GM10248 (cell line): ENCODE measurements around the gene STAB2.

Experiments
- CTCF ChIA-PET: fragments of 300-600 bp; sonication (Branson Sonifier 250); formaldehyde crosslinking; extraction: SDS; loops from one replicate; lab custom pipeline; 2021; ENCODE audit warnings: antibody characterized with exemption; lab: Yijun Ruan, JAX
- POLR2A ChIA-PET: fragments of 350-650 bp; sonication (Branson Sonifier 250); formaldehyde crosslinking; extraction: SDS; loops from one replicate; lab custom pipeline; 2020; ENCODE audit warnings: antibody characterized with exemption; lab: Yijun Ruan, JAX
- DNase-seq: peaks from one replicate; pipeline ENCODE4 v3.0.0; 2012; ENCODE audit errors: extremely low spot score
- TF ChIP-seq, protein P1 (sequence below): IDR thresholded peaks from 2 replicates; pipeline ENCODE4 v1.5.1; 2012; ENCODE audit warnings: mild to moderate bottlenecking, low read depth; ENCODE audit errors: extremely low read depth, missing control alignments, control extremely low read depth

The STAB2 gene

GRCh38 chr12:103578926-103579325 is 8.1 kb upstream of the STAB2 start:
- no peak for DNase-seq
- ChIA-PET POLR2A (interaction anchor here (0.7 kb wide), 1 partner anchor 55 kb away, joined by 3 read pairs; no protein-coding TSS in a partner anchor), CTCF (interaction anchor here (0.9 to 2.5 kb wide), 3 partner anchors 9 to 53 kb away, joined by 3 to 7 read pairs (median 3); partner anchors contain the start of gene STAB2)
- TF ChIP-seq, protein P1, sequence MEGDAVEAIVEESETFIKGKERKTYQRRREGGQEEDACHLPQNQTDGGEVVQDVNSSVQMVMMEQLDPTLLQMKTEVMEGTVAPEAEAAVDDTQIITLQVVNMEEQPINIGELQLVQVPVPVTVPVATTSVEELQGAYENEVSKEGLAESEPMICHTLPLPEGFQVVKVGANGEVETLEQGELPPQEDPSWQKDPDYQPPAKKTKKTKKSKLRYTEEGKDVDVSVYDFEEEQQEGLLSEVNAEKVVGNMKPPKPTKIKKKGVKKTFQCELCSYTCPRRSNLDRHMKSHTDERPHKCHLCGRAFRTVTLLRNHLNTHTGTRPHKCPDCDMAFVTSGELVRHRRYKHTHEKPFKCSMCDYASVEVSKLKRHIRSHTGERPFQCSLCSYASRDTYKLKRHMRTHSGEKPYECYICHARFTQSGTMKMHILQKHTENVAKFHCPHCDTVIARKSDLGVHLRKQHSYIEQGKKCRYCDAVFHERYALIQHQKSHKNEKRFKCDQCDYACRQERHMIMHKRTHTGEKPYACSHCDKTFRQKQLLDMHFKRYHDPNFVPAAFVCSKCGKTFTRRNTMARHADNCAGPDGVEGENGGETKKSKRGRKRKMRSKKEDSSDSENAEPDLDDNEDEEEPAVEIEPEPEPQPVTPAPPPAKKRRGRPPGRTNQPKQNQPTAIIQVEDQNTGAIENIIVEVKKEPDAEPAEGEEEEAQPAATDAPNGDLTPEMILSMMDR = no peak

DNA sequence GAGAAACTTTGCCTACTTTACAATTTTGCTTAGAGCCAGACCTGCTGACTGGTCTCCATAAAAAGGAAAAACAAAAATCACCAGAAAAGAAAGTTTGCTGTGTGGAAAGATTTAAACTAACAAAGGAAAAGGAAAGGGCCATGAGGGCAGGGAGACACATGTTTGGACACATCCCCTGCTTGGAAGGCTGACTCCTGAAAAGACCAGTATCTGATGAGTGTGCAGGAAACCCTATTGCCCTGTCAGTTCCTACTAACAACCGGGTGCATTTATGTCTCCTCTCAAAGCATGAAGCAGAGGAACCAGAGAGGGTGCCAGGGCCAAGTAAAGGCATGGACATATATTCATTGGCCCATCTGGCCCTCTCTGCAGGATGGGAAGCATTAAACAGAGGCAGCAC is 7.0 kb upstream of the STAB2 start:
- ChIA-PET CTCF (interaction anchor here (2.5 kb wide), 1 partner anchor 52 kb away, joined by 7 read pairs; no protein-coding TSS in a partner anchor), POLR2A (no interaction called here)
- DNase-seq = no peak
- TF ChIP-seq, protein P1 = no peak

GRCh38 chr12:103583008-103583407 is 4.1 kb upstream of the STAB2 start:
- CTCF ChIA-PET = interaction anchor here (0.9 to 3.7 kb wide), 3 partner anchors 8 to 57 kb away, joined by 3 to 23 read pairs (median 9); no protein-coding TSS in a partner anchor
- POLR2A ChIA-PET = no interaction called here
- no peak for DNase-seq
- TF ChIP-seq, protein P1 = no peak

DNA sequence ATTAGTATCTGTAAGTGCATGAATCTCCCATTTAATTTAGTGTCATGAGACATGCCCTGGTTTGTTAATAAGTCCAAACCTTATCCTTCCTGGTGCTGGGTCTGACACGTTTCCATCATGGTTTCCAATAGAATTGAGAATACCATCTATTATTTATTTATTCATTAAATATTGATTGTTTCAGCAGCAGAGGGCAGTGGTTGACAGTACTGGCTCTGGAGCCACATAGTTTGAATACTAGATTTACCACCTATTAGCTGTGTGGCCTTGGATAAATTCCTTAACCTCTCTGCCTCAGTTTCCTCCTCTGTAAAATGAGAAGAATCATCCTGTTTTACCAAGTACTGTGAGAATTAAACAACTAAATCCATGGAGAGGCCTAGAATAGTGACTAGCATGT is 941 bp upstream of the STAB2 start:
- TF ChIP-seq, protein P1 = no peak
- POLR2A ChIA-PET = no interaction called here
- no peak for DNase-seq
- CTCF ChIA-PET = interaction anchor here (1.4 to 1.6 kb wide), 2 partner anchors 11 to 47 kb away, joined by 6 to 8 read pairs; no protein-coding TSS in a partner anchor

- TF ChIP-seq, protein P1 = no peak
- POLR2A ChIA-PET = no interaction called here
- DNase-seq = no peak
- CTCF ChIA-PET = interaction anchor here (0.8 to 2.4 kb wide), 4 partner anchors 10 to 705 kb away, joined by 3 to 15 read pairs (median 6); no protein-coding TSS in a partner anchor
Observed at GRCh38 chr12:103588680-103589079, 1.6 kb downstream of the STAB2 start.

DNA sequence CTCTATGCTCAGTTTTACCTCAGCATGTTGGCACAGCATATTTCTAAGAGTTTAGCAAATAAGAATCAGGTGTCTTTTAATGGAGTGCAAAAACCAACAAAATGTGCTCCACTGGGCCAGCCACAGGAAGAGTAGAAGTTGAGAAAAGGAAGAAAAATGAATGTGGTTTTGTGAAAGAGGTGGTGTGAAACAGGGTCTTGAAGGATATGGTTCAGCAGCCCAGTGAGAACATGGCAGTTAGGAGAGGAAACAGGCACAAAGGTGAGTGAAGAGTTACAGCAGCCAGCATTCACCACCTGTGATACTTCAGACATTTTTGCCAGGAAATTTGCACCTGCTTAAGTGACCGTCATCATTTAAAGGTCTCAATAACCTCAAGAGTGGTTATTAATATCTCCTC is 2.4 kb downstream of the STAB2 start:
- TF ChIP-seq, protein P1 = no peak
- DNase-seq = no peak
- CTCF ChIA-PET = no interaction called here
- POLR2A ChIA-PET = no interaction called here
